Tibial artery (tissue), 4 donors: Measurements from ENCODE around the gene TCAP.
"Not testable (repeated sequence)": the region's sequence is repeated elsewhere in the genome, so short reads cannot be mapped to it uniquely, and the experiment has no call there.

Experiments
- DNase-seq, 2 donors: peaks; one replicate each; pipeline ENCODE4 v3.0.0-alpha.2; 2019
- H3K27ac ChIP-seq, 2 donors: fragments of 200-600 bp; sonication (generic) in 1 of 2; 1 replicate in 1 of 2; 2 replicates in 1 of 2; pipeline ENCODE4 v1.5.1; 2018 to 2019; ENCODE audit warnings: mild to moderate bottlenecking in 1 of 2
- H3K27me3 ChIP-seq, 2 donors: fragments of 200-600 bp; sonication (generic) in 1 of 2; one replicate each; pipeline versions ENCODE4 v1.5.1 to v1.6.0; 2016 to 2019
- H3K36me3 ChIP-seq, 3 donors: fragments of 200-600 bp; sonication (generic) in 2 of 3; one replicate each; pipeline ENCODE4 v1.5.1; 2016 to 2019; ENCODE audit warnings: mild to moderate bottlenecking in 2 of 3
- H3K4me1 ChIP-seq, 4 donors: fragments of 200-600 bp; sonication (generic) in 2 of 4; 1 replicate in 3 of 4; 2 replicates in 1 of 4; pipeline ENCODE4 v1.5.1; 2016 to 2019
- H3K4me3 ChIP-seq, 2 donors: fragments of 200-600 bp; sonication (generic) in 1 of 2; 1 replicate in 1 of 2; 2 replicates in 1 of 2; pipeline ENCODE4 v1.5.1; 2018 to 2019; ENCODE audit warnings: mild to moderate bottlenecking in 2 of 2
- H3K9me3 ChIP-seq, 3 donors: fragments of 200-600 bp; sonication (generic) in 1 of 3; one replicate each; pipeline ENCODE4 v1.5.1; 2016 to 2019
- CTCF ChIP-seq, 2 experiments: fragments of 200-600 bp in 1 of 2; fragments of 450-650 bp in 1 of 2; IDR thresholded peaks; one replicate each; pipeline ENCODE4 v1.5.1; 2017 to 2019; ENCODE audit warnings: antibody characterized with exemption in 2 of 2, mild to moderate bottlenecking in 1 of 2, moderate library complexity in 1 of 2
- intact Hi-C: fragments of 100-400 bp; cut with DNase I; formaldehyde crosslinking; loops from one replicate; pipeline ENCODE4 v1.15.0; 2023; ENCODE audit warnings: low total_unique reads

The TCAP gene

GRCh38 chr17:39706921-39707337 lies 41.8 kb downstream of the TCAP start:
- Histone ChIP-seq H3K36me3 (peaks cover 45 to 53% (median 51%) of the 10 kb centered on the region in 3 donors), H3K4me1 (peaks cover 0 to 62% (median 45%) of the 10 kb centered on the region in 4 donors), H3K27ac (peak overlapping the region; percentile 81 to 98), H3K9me3 (no peaks in the 10 kb centered on the region), H3K27me3 (no peaks in the 10 kb centered on the region), H3K4me3 (no peak overlapping the region)
- TF ChIP-seq CTCF (IDR thresholded peaks at IDR 0.05), result no peak
- no peak for DNase-seq
- intact Hi-C loops, result no loop called here

- Histone ChIP-seq H3K36me3 (peaks cover 62 to 78% (median 63%) of the 10 kb centered on the region in 3 donors), H3K4me3 (no peak overlapping the region), H3K4me1 (peaks cover 0 to 38% (median 27%) of the 10 kb centered on the region in 4 donors), H3K9me3 (no peaks in the 10 kb centered on the region), H3K27ac (no peak overlapping the region), H3K27me3 (no peaks in the 10 kb centered on the region)
- no peak for TF ChIP-seq CTCF (IDR thresholded peaks at IDR 0.05)
- intact Hi-C loops, result no loop called here
- no peak for DNase-seq
Measured at GRCh38 chr17:39709319-39709997, 44.3 kb downstream of the TCAP start.

GRCh38 chr17:39709998-39710964 lies 45.1 kb downstream of the TCAP start:
- no peak for TF ChIP-seq CTCF (IDR thresholded peaks at IDR 0.05)
- H3K36me3 ChIP-seq, result peaks cover 69 to 86% (median 69%) of the 10 kb centered on the region in 3 donors

GRCh38 chr17:39711071-39711470 lies 45.9 kb downstream of the TCAP start:
- Histone ChIP-seq H3K36me3 (peaks cover 77 to 94% (median 77%) of the 10 kb centered on the region in 3 donors), H3K4me1 (peaks cover 0 to 34% (median 11%) of the 10 kb centered on the region in 4 donors)
- H3K9me3 ChIP-seq, H3K27me3 ChIP-seq, DNase-seq, H3K4me3 ChIP-seq, H3K27ac ChIP-seq, intact Hi-C loops: not testable (repeated sequence)

More at GRCh38 chr17:39709998-39710964, 45.1 kb downstream of the TCAP start:
- no peak for DNase-seq
- Histone ChIP-seq H3K27me3 (no peaks in the 10 kb centered on the region), H3K27ac (no peak overlapping the region), H3K4me1 (peaks cover 0 to 34% (median 19%) of the 10 kb centered on the region in 4 donors), H3K9me3 (no peaks in the 10 kb centered on the region), H3K4me3 (no peak overlapping the region)
- intact Hi-C loops, result no loop called here

GRCh38 chr17:39711851-39712250 lies 46.7 kb downstream of the TCAP start:
- Histone ChIP-seq H3K4me1 (peaks cover 0 to 30% (median 4%) of the 10 kb centered on the region in 4 donors), H3K4me3 (no peak overlapping the region), H3K27me3 (no peaks in the 10 kb centered on the region), H3K9me3 (no peaks in the 10 kb centered on the region), H3K27ac (no peak overlapping the region), H3K36me3 (peaks cover 84 to 100% (median 85%) of the 10 kb centered on the region in 3 donors)
- no peak for TF ChIP-seq CTCF (IDR thresholded peaks at IDR 0.05)
- no peak for DNase-seq
- intact Hi-C loops, result no loop called here
